ENCODE results near the gene CDH11.

- TF ChIP-seq EP300 (conservative IDR thresholded peaks at IDR 0.05; ENCODE audit: poor library complexity, severe bottlenecking), result no peak
- no peak for TF ChIP-seq CTCF (IDR thresholded peaks at IDR 0.05; ENCODE audit: poor library complexity, severe bottlenecking)
- no peak for TF ChIP-seq RAD21 (conservative IDR thresholded peaks at IDR 0.05)
- TF ChIP-seq POLR2AphosphoS5 (IDR thresholded peaks at IDR 0.05), result no peak
Observed at GRCh38 chr16:64962786-64963185, 159.1 kb downstream of the CDH11 start.
